ENCODE data around the gene OR9G4.

The OR9G4 gene

GRCh38 chr11:56748597-56748996 is at the start of gene OR9G4:
TSS of gene OR9G4 (minus strand) at chr11:56748697. CDS start at chr11:56743766, 4,931 bp downstream.
- no peak for DNase-seq (ENCODE audit: insufficient read length, low spot score)
- FAIRE-seq, result no peak

- peak; percentile 2 for DNase-seq (ENCODE audit: insufficient read length, low spot score)
- peak; percentile 87 for FAIRE-seq
These were observed 35.0 kb upstream of the OR9G4 start for GRCh38 chr11:56783448-56784041.

- FAIRE-seq, result no peak
- no peak for DNase-seq (ENCODE audit: insufficient read length, low spot score)
These were observed 33.8 kb upstream of the OR9G4 start for GRCh38 chr11:56782167-56782847.

- DNase-seq (ENCODE audit: insufficient read length, low spot score) (no peak), FAIRE-seq (no peak)
These were observed 28.3 kb upstream of the OR9G4 start for GRCh38 chr11:56776809-56777208.

GRCh38 chr11:56764976-56765375 is 16.5 kb upstream of the OR9G4 start:
- FAIRE-seq (no peak), DNase-seq (ENCODE audit: insufficient read length, low spot score) (no peak)

GRCh38 chr11:56751480-56751879 is 3.0 kb upstream of the OR9G4 start:
- DNase-seq (ENCODE audit: insufficient read length, low spot score) (no peak), FAIRE-seq (no peak)

GRCh38 chr11:56750190-56750589 is 1.7 kb upstream of the OR9G4 start:
- DNase-seq (ENCODE audit: insufficient read length, low spot score), result no peak
- no peak for FAIRE-seq

GRCh38 chr11:56740886-56741285 is 7.6 kb downstream of the OR9G4 start:
- no peak for DNase-seq (ENCODE audit: insufficient read length, low spot score)
- no peak for FAIRE-seq

- FAIRE-seq (no peak), DNase-seq (ENCODE audit: insufficient read length, low spot score) (no peak)
These were observed 8.4 kb downstream of the OR9G4 start for GRCh38 chr11:56740107-56740506.

GRCh38 chr11:56720513-56720912 is 28.0 kb downstream of the OR9G4 start:
- DNase-seq (ENCODE audit: insufficient read length, low spot score) (no peak), FAIRE-seq (no peak)

- no peak for DNase-seq (ENCODE audit: insufficient read length, low spot score)
- no peak for FAIRE-seq
These were observed 32.1 kb downstream of the OR9G4 start for GRCh38 chr11:56716379-56716854.

GRCh38 chr11:56714206-56714605 is 34.3 kb downstream of the OR9G4 start:
- FAIRE-seq, result no peak
- DNase-seq (ENCODE audit: insufficient read length, low spot score), result no peak

GRCh38 chr11:56706486-56706885 is 42.0 kb downstream of the OR9G4 start:
- FAIRE-seq (no peak), DNase-seq (ENCODE audit: insufficient read length, low spot score) (no peak)

GRCh38 chr11:56705784-56706396 is 42.6 kb downstream of the OR9G4 start:
- FAIRE-seq (no peak), DNase-seq (ENCODE audit: insufficient read length, low spot score) (no peak)

- FAIRE-seq (no peak), DNase-seq (ENCODE audit: insufficient read length, low spot score) (no peak)
These were observed 47.5 kb downstream of the OR9G4 start for GRCh38 chr11:56700914-56701485.

GRCh38 chr11:56700242-56700913 is 48.1 kb downstream of the OR9G4 start:
- no peak for FAIRE-seq
- no peak for DNase-seq (ENCODE audit: insufficient read length, low spot score)

GRCh38 chr11:56698795-56699194 is 49.7 kb downstream of the OR9G4 start, which contains the start of gene OR9G1:
TSS of gene OR9G1 (plus strand) at chr11:56699095. CDS start at chr11:56700388, 1,293 bp downstream.
- no peak for DNase-seq (ENCODE audit: insufficient read length, low spot score)
- no peak for FAIRE-seq

- FAIRE-seq, result no peak
These were observed 55.1 kb downstream of the OR9G4 start for GRCh38 chr11:56693428-56693827.

More at GRCh38 chr11:56693428-56693827, 55.1 kb downstream of the OR9G4 start:
- no peak for DNase-seq (ENCODE audit: insufficient read length, low spot score)

All from GM19239 (cell line).